HG03135 (cell line): ENCODE data around the gene ACSM6.
"Not testable (repeated sequence)": the region's sequence is repeated elsewhere in the genome, so short reads cannot be mapped to it uniquely, and the experiment has no call there.

Experiments used
- ATAC-seq: cut with Tn5 transposase; IDR thresholded peaks from one replicate; pipeline ENCODE4 v1.9.1; 2021; ENCODE audit warnings: mild to moderate bottlenecking, moderate library complexity; ENCODE audit not compliant: unreplicated experiment

The ACSM6 gene, protein sequence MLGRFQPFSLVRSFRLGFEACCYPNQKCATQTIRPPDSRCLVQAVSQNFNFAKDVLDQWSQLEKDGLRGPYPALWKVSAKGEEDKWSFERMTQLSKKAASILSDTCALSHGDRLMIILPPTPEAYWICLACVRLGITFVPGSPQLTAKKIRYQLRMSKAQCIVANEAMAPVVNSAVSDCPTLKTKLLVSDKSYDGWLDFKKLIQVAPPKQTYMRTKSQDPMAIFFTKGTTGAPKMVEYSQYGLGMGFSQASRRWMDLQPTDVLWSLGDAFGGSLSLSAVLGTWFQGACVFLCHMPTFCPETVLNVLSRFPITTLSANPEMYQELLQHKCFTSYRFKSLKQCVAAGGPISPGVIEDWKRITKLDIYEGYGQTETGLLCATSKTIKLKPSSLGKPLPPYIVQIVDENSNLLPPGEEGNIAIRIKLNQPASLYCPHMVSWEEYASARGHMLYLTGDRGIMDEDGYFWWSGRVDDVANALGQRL

GRCh38 chr10:95193944-95194343 is at the start of gene ACSM6:
Gene ACSM6 (plus strand): TSS chr10:95194238. CDS start chr10:95194486, 248 bp downstream.
- no peak for ATAC-seq

DNA sequence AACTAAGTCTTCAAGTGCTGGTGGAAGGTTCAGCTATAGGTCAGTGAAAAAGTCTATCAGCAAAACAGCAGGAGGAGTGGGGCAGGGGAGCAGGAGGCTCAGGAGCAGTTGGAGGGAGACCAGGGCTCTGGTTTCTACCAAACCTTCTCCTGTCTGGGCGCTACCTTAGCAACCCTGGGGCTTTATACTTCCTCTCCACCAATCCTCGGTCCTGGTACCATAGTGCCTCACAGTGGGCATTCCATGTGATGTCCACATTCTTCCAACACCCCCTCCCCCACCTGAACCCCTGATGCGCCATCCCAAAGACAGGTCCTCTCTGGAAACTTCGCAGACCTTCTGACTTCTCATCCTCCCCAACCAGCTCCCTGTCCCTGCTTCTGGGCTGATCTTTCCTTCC is 25.3 kb upstream of the ACSM6 start:
- no peak for ATAC-seq

DNA sequence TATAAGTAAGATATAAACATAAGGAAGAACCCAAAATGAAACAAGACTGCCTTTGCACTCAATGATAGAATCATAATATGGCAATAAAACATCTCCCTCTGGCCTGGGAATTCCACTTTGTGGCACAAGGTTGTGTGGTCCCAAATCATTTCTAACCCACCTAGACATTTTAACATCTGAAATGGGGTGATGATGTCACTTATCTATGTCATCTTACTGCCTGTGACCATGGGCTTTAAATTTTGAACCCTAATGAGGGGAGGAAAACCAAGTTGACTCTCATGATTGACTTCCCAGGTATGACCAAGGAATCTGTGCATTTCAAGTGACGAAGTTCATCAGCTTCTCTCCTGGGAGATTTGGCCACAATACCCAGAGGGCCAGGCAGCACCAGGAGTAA is 24.5 kb upstream of the ACSM6 start:
- ATAC-seq, result no peak

DNA sequence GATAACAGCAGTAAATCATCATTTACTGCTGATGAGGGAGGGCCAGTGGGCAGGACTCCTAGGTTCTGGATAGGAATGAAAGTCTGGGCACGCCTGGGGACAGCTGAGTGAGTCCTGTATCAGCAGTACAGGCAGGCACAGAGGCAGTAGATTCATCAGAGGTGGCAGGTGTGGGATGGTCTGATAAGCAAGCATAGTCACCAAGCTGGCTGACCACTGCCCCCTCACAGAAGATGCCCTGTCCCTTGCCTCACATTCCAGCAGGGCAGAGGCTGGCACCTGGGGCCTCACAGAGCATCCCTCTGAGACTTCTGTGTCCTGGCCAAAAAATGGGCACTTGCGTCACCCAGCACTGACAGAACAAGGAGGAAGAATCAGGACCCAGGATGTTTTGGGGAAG is 23.2 kb upstream of the ACSM6 start:
- ATAC-seq, result no peak

GRCh38 chr10:95171336-95171735 is 22.7 kb upstream of the ACSM6 start:
- no peak for ATAC-seq

- no peak for ATAC-seq
Measured at GRCh38 chr10:95172851-95173250, 21.2 kb upstream of the ACSM6 start.

GRCh38 chr10:95176101-95176500 is 17.9 kb upstream of the ACSM6 start:
- no peak for ATAC-seq

GRCh38 chr10:95177429-95177828 is 16.6 kb upstream of the ACSM6 start:
- no peak for ATAC-seq

GRCh38 chr10:95178266-95178665 is 15.8 kb upstream of the ACSM6 start:
- ATAC-seq, result no peak

DNA sequence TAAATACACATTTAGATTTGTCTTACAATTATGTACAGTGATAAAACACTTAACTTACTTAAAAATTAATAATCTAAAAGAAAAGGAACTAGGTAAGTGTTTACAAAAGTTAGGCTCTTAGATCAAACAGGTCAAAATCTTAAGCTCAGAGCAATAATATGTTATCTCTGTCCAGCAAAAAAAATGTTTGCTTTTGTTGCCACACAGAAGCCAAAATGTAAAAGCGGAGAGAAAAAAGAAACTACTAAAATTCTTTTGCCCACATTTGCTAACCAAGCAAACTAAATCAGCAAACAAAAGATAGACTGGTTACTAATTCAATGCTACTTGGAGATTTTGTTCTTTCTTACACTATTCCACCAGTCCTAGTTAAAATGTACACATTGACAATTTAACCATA is 15.2 kb upstream of the ACSM6 start:
- no peak for ATAC-seq

GRCh38 chr10:95181726-95182125 is 12.3 kb upstream of the ACSM6 start:
- no peak for ATAC-seq

- peak; percentile 90 for ATAC-seq
Measured at GRCh38 chr10:95183271-95184230, 10.5 kb upstream of the ACSM6 start.

DNA sequence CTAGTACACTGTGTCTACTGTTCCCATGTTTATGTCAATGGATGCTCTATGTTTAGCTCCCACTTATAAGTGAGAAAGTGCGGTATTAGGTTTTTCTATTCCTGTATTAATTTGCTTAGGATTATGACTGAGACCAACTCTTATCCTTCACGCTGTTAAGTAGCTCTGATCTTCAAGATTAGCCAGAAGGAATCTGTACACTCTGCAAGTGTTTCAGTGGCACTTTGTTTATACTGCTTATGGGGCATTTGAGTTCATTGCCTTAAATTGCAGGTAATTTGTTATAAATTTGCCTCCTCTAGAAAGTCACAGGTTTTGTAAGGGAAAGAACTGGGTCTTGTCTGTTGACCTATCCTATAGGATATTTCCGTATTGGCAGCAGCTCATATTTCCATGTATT is 6.4 kb upstream of the ACSM6 start:
- ATAC-seq, result no peak

DNA sequence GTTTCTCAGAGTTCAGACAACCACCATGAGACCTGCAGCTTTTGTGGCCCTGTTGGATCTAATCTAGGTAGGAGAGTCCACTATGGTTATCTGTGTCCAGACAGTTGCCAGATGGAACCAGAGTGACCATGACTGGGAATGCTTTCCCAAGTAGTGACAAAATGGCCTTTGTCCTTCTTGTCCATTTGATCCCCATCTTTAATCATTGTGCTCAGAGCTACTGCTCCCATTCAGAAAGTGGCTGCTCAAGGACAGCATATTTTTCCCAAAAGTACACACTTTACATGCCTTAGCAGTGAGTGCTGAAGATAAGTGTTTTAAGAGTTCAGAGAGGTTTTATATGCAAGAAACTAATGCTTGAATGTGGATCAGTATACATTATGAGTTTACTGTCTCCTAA is 5.4 kb upstream of the ACSM6 start:
- ATAC-seq, result no peak

- no peak for ATAC-seq
Measured at GRCh38 chr10:95196046-95196445, 2.0 kb downstream of the ACSM6 start.

DNA sequence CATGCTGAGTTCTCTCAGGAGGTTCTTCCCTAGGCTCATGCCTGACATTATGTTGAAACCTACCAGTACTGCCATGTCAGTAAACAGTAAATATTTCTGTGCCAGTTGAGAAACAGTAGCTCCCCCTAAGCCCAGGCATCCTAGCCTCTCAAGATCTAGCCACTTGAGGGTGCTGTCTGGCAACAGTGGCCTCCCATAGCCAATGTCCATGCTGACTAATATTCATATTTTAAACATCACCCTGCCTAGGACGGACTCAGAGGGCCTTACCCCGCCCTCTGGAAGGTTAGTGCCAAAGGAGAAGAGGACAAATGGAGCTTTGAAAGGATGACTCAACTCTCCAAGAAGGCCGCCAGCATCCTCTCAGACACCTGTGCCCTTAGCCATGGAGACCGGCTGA is 7.7 kb downstream of the ACSM6 start:
- no peak for ATAC-seq

- not testable (repeated sequence) for ATAC-seq
Measured at GRCh38 chr10:95202865-95203264, 8.8 kb downstream of the ACSM6 start.

- no peak for ATAC-seq
Measured at GRCh38 chr10:95208702-95209391, 14.8 kb downstream of the ACSM6 start.

- no peak for ATAC-seq
Measured at GRCh38 chr10:95209509-95210127, 15.6 kb downstream of the ACSM6 start.

- ATAC-seq, result no peak
Measured at GRCh38 chr10:95211606-95212279, 17.7 kb downstream of the ACSM6 start.
